Medulla oblongata (tissue), 1 donor: ENCODE data around the gene NEDD4L.
A peak's percentile ranks its signal among the peaks of the same experiment; 100 is the strongest.
"Not testable (repeated sequence)": the region's sequence is repeated elsewhere in the genome, so short reads cannot be mapped to it uniquely, and the experiment has no call there.

Source experiments
- DNase-seq: peaks from one replicate; pipeline ENCODE4 v3.0.0-alpha.2; 2015; ENCODE audit errors: extremely low spot score

NEDD4L gene

GRCh38 chr18:58043491-58044369 lies at the start of gene NEDD4L:
Gene NEDD4L (plus strand): TSS chr18:58044226. CDS start chr18:58044661, 435 bp downstream.
- peak; percentile 90 for DNase-seq

DNA sequence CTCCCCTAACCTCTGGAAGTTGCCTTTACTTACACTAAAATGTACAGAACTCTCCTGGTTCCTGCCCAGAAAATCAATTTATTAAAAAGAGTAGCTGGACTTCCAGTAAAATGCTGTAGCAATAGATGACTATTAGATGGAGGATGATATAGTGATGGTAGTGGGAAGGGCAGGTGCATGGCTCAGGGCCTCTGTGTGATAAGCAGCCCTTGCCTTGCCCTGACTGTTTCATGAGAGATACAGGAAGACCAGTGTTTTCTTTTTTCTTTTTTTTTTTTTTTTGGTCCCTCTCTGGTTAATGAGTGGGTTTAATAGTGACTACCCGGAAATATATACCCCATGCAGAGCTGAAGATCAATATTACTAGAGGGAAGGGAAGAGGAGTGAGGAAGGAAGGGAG lies 48.7 kb upstream of the NEDD4L start:
- no peak for DNase-seq

DNA sequence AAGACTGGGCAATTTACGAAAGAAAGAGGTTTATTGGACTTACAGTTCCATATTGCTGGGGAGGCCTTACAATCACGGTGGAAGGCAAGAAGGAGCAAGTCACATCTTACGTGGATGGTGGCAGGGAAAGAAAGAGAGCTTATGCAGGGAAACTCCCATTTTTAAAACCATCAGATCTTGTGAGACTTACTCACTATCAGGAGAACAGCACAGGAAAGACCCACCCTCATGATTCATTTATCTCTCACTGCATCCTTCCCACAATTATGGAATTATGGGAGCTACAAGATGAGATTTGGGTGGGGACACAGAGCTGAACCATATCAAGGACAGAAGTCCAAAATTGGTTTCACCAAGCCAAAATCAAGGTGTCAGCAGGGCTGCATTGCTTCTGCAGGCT lies 47.1 kb upstream of the NEDD4L start:
- not testable (repeated sequence) for DNase-seq

DNA sequence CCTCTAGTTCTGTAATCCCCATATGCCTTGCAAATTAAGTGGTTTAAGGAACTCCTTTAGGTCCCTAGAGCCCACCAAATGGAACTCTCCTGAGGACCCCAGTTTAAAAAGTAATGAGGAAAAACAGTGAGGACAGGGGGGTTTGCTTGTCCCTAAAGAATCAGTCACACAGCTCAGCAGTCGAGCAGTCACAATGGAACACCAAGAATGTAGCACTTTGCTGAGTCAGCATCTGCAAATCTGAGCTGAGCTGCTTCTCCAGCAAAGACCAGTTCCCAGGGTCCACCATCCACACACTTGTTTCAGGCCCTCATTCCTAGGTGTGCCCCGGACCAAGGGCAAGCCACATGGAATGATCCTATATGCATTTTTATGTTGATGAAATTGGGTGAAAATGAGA lies 46.2 kb upstream of the NEDD4L start:
- DNase-seq, result no peak

- no peak for DNase-seq
Observed at GRCh38 chr18:57998461-57998860, 45.6 kb upstream of the NEDD4L start.

GRCh38 chr18:58004317-58004716 lies 39.7 kb upstream of the NEDD4L start:
- DNase-seq, result no peak

DNA sequence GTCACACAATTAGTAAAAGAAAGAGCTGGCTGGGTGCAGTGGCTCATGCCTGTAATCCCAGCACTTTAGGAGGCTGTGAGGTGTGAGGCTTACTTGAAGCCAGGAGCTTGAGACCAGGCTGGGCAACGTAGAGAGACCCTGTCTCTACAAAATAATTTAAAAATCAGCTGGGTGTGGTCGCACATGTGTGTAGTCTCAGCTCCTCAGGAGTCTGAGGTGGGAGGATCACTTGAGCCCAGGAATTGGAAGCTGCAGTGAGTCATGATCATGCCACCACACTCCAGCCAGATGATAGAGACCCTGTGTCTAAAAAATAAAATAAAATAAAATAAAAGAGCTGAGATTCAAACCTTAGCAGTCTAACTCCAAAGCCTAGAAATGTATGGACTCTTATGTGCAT lies 39.0 kb upstream of the NEDD4L start:
- no peak for DNase-seq

DNA sequence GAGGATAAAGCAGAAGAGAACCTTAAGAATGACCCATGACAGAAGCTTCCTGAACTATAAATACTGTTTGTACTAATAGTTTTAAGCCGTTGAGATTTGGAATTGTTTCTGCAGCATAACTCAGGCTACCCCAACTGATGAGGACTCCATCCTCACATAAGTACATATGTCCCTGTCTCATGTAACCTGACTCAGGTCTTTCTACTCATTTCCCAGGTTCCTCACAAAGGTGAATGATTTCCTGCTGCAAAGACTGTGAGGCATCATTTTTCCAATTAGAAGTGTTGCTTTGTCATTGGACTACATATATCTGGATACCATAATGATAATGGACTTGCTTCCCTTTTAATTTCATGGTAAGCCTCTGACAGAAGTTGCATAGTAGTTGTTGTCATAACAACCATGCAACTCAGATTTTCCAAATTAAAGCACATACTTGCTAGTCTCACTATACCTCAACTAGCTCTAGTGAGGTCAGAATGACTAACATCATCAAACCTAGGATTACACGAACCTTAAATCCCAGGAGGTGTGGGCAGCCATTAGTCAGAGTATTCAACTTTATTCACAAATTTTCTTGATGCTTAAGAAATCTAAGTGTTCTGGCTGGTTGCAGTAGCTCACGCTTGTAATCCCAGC lies 38.0 kb upstream of the NEDD4L start:
- DNase-seq, result no peak

- DNase-seq, result no peak
Observed at GRCh38 chr18:58009166-58009565, 34.9 kb upstream of the NEDD4L start.

DNA sequence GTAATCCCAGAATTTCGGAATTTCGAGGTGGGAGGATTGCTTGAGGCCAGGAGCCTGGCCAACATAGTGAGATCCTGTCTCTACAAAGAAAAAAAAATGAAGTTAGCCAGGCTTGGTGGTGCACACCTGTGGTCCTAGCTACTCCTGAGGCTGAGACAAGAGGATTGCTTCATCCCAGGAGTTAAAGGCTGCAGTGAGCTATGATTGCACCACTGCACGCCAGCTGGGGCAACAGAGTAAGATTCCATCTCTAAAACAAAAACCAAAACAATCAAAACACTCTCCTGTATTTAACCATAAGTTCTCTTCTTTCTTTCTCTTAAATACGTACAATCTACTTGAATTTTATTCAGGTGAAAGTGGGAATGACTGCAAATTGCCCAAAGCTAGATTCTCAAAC lies 33.8 kb upstream of the NEDD4L start:
- DNase-seq, result no peak

DNA sequence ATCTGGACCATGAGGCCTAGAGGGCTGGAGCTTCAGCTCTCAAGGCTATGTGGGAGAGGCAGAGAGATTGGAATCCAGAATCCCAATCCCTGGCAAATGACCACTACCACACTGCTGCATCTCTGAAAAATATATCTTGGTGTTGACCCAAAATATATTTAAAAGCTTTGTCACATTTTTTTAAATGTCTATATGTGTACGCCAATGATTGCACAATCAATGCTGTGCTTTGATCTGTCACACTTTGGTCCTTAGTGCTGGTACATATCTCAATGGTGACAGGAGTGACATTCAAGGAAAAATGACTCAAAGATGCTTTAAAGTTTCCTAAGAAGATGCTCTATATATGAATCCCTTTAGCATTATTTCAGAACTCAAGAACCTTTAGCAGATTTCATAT lies 31.7 kb upstream of the NEDD4L start:
- DNase-seq, result no peak

GRCh38 chr18:58013241-58014211 lies 30.5 kb upstream of the NEDD4L start:
- no peak for DNase-seq

DNA sequence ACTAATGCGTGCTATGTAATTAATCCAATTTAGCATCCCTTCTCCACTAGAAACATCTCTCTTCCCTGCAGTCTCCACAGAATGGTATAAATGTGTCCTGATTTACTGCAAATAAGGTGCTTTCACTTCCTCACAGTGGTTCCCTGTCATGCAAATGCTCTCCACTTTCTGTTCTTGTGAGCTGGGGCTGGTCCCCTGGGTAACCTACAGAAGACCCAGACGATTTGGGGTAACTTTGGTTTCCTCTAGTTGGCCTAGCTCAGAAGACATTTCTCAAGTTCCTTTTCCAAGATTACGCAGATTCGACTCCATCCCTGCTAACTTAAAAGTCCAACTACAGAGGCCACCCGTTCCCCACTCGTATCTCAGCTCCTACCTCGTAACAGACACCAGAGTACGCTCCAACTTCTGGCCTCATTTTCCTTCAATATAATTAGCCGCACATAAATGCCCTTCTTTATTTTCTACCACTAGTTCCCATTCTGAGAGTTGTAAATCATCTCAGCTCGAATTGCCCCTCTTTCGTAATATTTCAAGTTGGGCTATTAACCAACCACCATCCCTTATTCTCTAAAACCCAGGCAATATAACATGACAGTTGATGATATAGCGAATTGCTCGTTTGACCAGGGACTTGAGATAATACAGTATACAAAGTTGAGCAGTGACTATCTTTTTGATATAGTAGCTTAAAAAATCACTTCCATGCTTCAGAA lies 28.8 kb upstream of the NEDD4L start:
- DNase-seq, result peak; percentile 81

GRCh38 chr18:58017267-58017666 lies 26.8 kb upstream of the NEDD4L start:
- no peak for DNase-seq

DNA sequence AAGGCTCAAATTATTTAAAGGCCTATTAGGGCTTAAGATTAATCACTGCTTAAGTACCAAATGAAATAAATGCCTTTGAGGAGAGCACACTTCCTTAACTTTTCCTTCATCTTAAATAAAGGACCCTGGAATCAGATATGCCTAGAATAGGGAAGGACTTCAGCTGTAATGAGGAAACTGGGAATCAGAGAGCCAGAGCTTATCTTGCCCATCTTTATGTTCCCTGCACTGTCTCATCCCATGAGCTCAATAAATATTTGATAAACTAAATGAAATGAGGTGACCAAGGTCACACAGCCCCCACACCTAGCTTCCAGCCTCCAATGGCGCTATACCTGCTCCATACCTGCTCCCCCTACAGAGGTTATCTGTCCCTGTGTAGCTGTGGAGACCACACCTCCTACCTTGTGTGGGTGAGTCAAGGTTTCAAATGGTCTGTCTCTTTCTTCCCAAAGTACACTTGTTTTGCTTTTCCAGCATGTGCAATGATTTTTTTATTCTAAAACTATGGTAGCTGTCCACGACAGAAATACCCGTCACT lies 23.4 kb upstream of the NEDD4L start:
- DNase-seq, result no peak

- DNase-seq, result no peak
Observed at GRCh38 chr18:58021504-58021903, 22.5 kb upstream of the NEDD4L start.

DNA sequence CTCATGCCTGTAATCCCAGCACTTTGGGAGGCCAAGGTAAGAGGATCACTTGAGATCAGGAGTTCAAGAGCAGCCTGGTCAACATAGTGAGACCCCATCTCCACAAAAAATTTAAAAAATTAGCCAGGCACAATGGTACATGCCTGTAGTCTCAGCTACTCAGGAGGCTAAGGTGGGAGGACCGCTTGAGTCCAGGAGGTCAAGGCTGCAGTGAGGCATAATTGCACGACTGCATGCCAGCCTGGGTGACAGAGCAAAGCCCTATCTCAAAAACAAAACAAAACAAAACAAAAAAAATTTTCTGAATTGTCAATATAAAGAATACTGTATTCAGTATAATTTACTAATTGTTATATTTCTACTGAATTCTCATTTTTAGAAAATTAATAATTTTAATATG lies 20.9 kb upstream of the NEDD4L start:
- no peak for DNase-seq

DNA sequence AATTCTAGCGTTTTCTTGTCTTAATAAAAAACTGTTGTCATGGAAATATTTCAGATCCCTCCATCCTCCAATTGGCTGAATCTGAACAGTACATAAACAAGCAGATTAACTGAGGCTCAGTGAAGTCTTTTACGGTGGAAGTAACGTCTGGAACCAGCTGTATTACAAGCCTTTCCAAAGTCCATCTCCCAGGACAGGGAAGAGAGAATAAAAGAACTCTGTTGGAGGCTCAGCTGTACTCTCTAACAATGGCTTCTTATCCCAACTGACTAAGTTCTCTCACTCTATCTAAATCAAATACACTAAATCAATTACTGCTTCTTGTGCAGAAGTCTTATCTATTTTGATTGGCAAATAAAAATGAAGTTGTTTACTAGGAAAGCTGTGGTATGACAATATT lies 19.9 kb upstream of the NEDD4L start:
- peak; percentile 42 for DNase-seq

- no peak for DNase-seq
Observed at GRCh38 chr18:58025205-58025604, 18.8 kb upstream of the NEDD4L start.

DNA sequence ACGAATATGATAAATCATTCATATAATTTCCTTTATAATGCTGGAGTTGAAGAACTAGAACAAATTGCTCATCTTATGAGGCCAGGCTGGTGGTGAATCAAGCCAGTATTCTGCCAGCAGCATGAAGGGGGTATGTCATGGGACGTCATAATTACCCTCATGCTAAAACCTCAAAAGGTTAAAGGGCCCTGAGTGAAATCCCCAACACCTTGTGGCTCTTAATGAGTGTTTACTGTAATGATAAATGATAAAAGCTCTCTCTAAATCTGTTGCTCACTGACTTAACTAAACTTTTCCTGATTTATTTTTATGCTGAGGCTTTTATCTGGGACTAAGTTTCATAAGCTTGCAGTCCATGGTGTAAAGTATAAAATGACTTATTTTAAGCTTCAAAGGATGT lies 18.3 kb upstream of the NEDD4L start:
- no peak for DNase-seq

DNA sequence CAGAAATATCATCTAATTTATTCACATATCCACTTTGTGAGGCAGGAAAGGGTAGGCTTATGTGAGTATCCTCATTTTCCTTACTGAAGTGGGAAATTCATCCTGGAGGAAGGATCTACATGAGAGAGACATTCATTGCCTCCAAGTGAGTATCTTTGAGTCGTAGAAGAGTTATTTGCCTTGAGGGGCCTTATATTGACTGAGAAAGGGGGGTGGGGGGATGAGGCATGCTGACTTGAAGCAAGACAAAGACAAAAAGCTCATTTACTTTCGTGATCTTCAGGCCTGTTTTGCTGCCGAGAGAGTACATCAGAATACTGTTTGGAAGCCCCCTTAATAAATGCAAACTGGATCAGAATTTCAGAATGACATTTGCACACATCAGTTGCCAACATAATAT lies 17.6 kb upstream of the NEDD4L start:
- no peak for DNase-seq
